Activated naive CD8-positive, alpha-beta T cell treated with anti-CD3 and anti-CD28 coated beads for 36 hours (primary cell): ENCODE results near the gene OFD1. TPM values are rescaled to one million over a fixed set of nuclear protein-coding genes. Genes with fewer than 3 reads are reported as not detected.

Experiments used
- DNase-seq: peaks from one replicate; pipeline ENCODE4 v3.0.0; 2021
- H3K27ac Mint-ChIP-seq: one replicate; pipeline ENCODE4 v1.8.0; 2022; ENCODE audit warnings: mild to moderate bottlenecking, moderate library complexity, mixed read lengths
- H3K27me3 Mint-ChIP-seq: one replicate; pipeline ENCODE4 v1.8.0; 2022; ENCODE audit warnings: mild to moderate bottlenecking, mixed read lengths
- H3K36me3 Mint-ChIP-seq: one replicate; pipeline ENCODE4 v1.8.0; 2021; ENCODE audit warnings: mild to moderate bottlenecking, mixed read lengths
- H3K4me1 Mint-ChIP-seq: one replicate; pipeline ENCODE4 v1.8.0; 2021; ENCODE audit warnings: mixed read lengths
- H3K4me3 Mint-ChIP-seq: one replicate; pipeline ENCODE4 v1.8.0; 2022; ENCODE audit warnings: mild to moderate bottlenecking, moderate library complexity, mixed read lengths
- H3K9me3 Mint-ChIP-seq: one replicate; pipeline ENCODE4 v1.8.0; 2022; ENCODE audit warnings: mixed read lengths
- total RNA-seq, 2 experiments: library from RNA; stranded (reverse); gene quantifications; one replicate each; pipeline ENCODE4 v1.2.3, GENCODE V29; 2021

The OFD1 gene
- total RNA-seq, 2 experiments from 2014 or later = 27.4 to 29.0 TPM

DNA sequence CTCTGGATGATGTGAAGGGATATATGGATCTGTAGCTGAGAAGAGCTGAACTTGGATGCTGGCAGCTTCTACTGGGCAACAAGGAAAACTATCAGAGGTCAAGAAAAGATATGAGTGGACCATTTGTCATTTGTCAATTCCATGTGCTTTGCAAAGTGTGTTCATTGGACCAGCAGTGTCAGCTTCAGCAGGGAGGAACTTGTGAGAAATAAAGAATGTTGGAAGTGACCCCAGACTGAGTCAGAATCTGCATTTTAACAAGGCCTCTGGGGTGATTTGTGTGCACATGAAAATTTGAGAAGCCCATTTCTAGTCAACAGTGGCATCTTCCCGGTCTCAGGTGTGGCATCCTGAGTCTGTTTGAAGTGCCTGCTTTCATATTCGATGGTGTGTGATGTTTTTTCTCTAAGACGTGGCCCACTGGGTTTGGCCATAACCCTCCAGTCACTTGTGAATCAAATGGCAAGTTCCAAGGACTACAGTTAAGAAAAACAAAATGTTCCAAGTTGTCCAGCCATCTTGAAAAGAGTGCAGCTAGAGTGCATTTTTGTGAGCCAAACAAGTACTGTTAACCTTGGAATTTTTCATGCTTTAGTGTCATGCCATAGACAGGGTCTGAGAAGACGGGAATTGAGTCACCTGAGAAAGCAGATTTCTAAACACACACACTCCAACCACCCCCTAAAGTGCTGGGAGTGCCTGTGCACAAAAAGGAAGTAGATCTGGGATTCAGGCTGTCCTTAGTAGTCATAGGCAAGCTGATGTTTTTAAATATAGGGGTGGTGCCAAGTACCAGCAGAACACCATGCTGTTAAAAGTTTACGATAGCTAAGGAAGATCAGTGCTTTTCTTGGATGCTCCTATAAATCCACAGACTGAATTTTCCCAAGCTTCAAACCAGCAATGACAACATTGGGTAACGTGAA is 55.9 kb downstream of the OFD1 start:
- H3K36me3 Mint-ChIP-seq = no peaks in the 10 kb centered on the region
- H3K27ac Mint-ChIP-seq = no peak overlapping the region
- no peak overlapping the region for H3K4me3 Mint-ChIP-seq
- no peaks in the 10 kb centered on the region for H3K4me1 Mint-ChIP-seq
- no peaks in the 10 kb centered on the region for H3K27me3 Mint-ChIP-seq
- DNase-seq = no peak
- H3K9me3 Mint-ChIP-seq = no peaks in the 10 kb centered on the region

DNA sequence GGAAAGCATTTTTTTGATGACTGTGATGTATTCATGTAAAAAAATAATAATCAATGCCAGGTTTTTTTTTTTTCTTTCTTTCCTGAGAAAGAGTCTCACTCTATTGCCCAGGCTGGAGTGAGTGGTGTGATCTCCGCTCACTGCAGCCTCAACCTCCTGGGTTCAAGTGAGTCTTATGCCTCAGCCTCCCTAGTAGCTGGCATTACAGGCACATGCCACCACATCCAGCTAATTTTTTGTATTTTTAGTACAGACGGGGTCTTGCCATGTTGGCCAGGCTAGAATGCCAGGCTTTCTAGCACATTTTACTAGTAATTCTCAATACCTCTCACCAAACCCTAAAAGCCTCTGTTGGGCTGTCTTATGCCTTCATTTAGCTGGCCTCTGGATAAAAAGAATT is 56.6 kb downstream of the OFD1 start:
- Mint-ChIP-seq H3K27ac (no peak overlapping the region), H3K4me3 (no peak overlapping the region), H3K4me1 (no peaks in the 10 kb centered on the region), H3K36me3 (no peaks in the 10 kb centered on the region), H3K9me3 (no peaks in the 10 kb centered on the region), H3K27me3 (no peaks in the 10 kb centered on the region)
- DNase-seq = no peak

DNA sequence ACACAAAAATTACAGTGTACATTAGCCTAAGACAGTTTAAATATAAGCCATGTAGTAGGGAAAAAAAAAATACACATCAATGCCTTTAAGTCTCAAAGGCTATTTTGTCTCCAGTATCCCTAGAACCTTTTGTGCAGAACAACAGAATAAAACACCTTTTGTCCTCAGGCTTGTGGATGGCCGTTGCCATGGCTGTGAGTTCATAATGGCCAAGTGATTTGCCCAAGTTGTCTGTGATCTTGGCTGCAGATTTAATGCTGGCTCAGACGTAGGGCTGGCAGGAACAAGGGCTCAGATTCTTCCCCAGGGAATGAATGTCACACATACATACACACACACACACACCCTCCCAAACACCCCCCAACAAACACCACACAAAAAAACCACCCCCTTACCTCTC is 57.0 kb downstream of the OFD1 start:
- Mint-ChIP-seq H3K36me3 (no peaks in the 10 kb centered on the region), H3K4me1 (no peaks in the 10 kb centered on the region), H3K4me3 (no peak overlapping the region), H3K27ac (no peak overlapping the region), H3K9me3 (no peaks in the 10 kb centered on the region), H3K27me3 (no peaks in the 10 kb centered on the region)
- DNase-seq = no peak

DNA sequence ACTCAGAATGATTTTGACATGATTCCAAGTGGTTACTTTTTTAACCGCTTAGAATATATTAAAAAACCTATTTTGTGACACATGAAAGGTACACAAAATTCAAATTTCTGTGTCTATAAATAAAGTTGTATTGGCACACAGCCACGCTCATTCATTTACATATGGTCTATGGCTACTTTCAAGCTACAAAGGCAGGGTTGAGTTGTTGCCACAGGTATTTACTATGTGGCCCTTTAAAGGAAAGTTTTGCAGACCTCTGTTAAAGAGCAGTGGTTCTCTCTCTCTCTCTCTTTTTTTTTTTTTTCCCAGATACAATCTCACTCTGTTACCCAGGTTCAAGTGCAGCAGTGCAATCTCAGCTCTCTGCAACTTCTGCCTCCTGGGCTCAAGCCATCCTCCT is 59.3 kb downstream of the OFD1 start:
- DNase-seq = no peak
- Mint-ChIP-seq H3K27me3 (no peaks in the 10 kb centered on the region), H3K4me1 (no peaks in the 10 kb centered on the region), H3K27ac (no peak overlapping the region), H3K9me3 (no peaks in the 10 kb centered on the region), H3K36me3 (no peaks in the 10 kb centered on the region), H3K4me3 (no peak overlapping the region)

DNA sequence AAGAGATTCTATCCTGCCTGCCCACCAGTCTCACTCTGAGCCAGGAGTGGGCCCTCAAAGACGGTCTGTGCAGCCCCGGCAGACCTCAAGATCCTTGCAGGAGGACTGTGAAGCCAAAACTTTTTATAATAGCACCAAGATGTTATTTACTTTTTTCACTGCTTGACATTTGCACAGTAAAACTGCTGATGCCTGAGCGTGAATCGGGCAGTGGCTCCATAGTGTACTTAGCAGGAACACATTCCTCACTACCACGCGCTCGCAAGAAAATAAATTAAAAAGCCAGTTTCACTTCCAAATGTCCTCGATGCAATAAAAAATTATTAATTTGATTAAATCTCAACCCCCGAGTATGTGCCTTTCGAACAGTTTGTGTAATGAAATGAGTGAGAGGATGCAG is 59.9 kb downstream of the OFD1 start:
- Mint-ChIP-seq H3K36me3 (no peaks in the 10 kb centered on the region), H3K27ac (no peak overlapping the region), H3K4me1 (no peaks in the 10 kb centered on the region), H3K9me3 (no peaks in the 10 kb centered on the region), H3K4me3 (no peak overlapping the region), H3K27me3 (no peaks in the 10 kb centered on the region)
- DNase-seq = no peak

DNA sequence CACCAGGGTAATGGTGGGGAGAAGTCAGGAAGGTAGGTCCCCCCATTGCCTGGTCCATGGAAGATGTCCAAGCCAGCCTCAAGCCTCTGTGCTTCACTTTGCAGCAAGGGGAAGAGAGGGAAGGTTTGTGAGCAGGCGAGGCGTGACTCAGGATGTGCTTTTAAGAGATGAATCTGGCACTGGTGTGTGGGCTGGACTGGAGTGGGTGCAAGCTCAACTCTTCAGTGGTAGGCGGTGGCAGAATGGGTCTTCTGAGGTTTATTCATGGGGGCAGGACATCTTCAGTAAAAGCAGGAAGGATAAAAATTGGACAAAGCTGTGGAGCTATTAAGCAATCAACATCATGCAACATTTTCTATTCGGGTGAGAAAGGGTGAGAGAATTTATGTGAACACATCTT is 63.0 kb downstream of the OFD1 start:
- Mint-ChIP-seq H3K27me3 (no peaks in the 10 kb centered on the region), H3K36me3 (no peaks in the 10 kb centered on the region), H3K4me3 (no peak overlapping the region), H3K9me3 (no peaks in the 10 kb centered on the region), H3K4me1 (no peaks in the 10 kb centered on the region), H3K27ac (no peak overlapping the region)
- no peak for DNase-seq

DNA sequence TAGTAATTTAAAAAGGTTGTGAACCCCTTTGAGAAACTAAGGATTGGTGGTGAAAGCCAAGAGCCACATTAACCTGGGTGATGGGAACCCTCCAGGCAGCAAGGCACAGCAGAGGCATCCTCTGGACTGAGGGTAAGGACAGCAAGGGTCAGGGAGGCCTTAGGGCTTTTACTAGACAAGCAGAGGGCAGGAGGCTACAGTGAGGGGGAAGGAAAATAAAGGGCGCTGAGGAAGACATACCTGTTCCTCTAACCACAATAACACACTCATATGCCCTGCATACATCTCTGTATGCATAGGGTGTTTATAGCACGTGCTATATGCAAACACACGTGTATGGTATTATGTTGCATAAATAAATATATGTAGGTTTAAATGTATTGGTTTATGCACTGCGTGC is 63.6 kb downstream of the OFD1 start:
- Mint-ChIP-seq H3K4me1 (no peaks in the 10 kb centered on the region), H3K27ac (no peak overlapping the region), H3K36me3 (no peaks in the 10 kb centered on the region), H3K9me3 (no peaks in the 10 kb centered on the region), H3K4me3 (no peak overlapping the region), H3K27me3 (no peaks in the 10 kb centered on the region)
- no peak for DNase-seq

DNA sequence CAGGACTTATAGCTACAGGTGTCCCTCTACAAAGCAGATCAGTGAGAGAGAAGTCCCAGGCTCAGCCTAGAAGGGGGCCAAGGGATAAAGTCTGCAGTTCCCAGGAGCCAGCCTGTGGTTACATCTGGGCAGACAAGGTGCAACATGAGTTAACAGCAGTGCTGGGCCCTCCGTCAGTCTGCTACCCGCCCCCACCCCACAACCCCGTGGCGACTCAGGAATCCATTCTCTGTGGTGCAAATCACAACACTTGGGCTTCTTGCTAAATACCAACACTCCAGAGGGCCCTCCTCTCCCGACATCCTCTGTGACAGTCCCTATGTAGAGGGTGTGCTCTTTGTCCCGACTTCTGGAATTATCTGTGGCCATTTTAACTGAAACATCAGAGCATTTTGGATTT is 68.6 kb downstream of the OFD1 start:
- no peaks in the 10 kb centered on the region for H3K36me3 Mint-ChIP-seq
- H3K27me3 Mint-ChIP-seq = no peaks in the 10 kb centered on the region
- DNase-seq = no peak
- no peak overlapping the region for H3K27ac Mint-ChIP-seq
- no peak overlapping the region for H3K4me3 Mint-ChIP-seq
- no peaks in the 10 kb centered on the region for H3K9me3 Mint-ChIP-seq
- H3K4me1 Mint-ChIP-seq = no peaks in the 10 kb centered on the region

DNA sequence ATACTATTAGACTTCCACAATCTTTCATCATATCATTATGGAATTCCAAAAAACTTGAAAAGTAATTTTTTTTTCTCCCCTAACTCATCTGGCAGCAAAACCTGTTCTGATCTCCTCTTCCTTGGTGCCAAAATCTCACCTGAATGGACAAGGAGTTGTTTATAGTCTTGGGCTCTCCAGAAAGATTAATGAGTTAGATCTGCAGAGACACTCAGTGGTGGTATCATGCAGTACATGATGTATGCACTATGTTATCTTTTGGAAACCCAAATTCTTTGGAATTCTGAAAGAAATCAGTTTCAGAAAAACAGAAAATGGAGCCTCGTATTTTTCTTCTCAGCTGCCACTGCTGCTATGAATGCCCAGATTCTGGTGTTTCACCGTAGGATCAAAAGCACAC is 70.7 kb downstream of the OFD1 start:
- H3K27me3 Mint-ChIP-seq = no peaks in the 10 kb centered on the region
- no peaks in the 10 kb centered on the region for H3K36me3 Mint-ChIP-seq
- no peaks in the 10 kb centered on the region for H3K4me1 Mint-ChIP-seq
- H3K27ac Mint-ChIP-seq = no peak overlapping the region
- no peaks in the 10 kb centered on the region for H3K9me3 Mint-ChIP-seq
- H3K4me3 Mint-ChIP-seq = no peak overlapping the region
- DNase-seq = no peak

DNA sequence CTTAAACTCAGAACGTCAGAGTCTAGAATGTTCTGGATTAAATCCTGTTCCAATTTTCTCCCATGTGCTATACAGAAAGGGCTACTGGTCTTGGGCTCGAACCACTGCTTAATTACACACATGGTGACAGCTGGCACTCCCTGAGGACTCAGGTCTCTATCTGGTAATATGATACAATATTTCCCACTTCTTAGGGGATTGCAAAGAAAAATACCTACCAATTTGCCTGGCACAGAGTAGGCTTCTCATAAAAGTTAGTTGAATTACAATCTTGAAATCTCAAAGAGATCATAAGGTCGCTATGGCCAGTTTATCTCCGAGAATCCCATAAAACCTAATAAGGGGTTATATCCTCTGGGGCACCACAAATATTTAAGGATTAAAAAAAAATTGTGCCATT is 73.7 kb downstream of the OFD1 start:
- no peaks in the 10 kb centered on the region for H3K4me1 Mint-ChIP-seq
- H3K9me3 Mint-ChIP-seq = no peaks in the 10 kb centered on the region
- no peak overlapping the region for H3K27ac Mint-ChIP-seq
- no peaks in the 10 kb centered on the region for H3K36me3 Mint-ChIP-seq
- no peak for DNase-seq
- peaks cover 6% of the 10 kb centered on the region for H3K27me3 Mint-ChIP-seq
- H3K4me3 Mint-ChIP-seq = no peak overlapping the region

DNA sequence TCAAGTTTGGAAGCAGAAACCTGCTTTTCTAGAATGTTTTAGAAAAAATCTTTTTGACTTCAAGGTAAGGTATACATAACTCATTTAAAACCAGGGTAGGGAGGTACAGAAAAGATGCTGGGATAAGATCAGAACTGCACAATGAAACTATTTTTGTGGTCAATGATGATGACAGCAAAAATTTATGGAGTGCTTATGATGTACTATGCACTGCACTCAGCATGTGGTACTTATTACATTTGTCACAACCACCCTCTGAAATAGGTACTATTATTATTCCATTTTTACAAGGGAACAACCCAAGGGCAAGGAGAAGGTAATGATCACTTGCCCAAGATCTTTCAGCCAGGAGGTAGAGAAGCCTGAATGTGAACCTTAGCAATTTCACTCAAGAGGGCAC is 74.3 kb downstream of the OFD1 start:
- DNase-seq = no peak
- no peaks in the 10 kb centered on the region for H3K9me3 Mint-ChIP-seq
- H3K4me1 Mint-ChIP-seq = no peaks in the 10 kb centered on the region
- H3K36me3 Mint-ChIP-seq = no peaks in the 10 kb centered on the region
- H3K4me3 Mint-ChIP-seq = no peak overlapping the region
- no peak overlapping the region for H3K27ac Mint-ChIP-seq
- H3K27me3 Mint-ChIP-seq = peaks cover 6% of the 10 kb centered on the region

DNA sequence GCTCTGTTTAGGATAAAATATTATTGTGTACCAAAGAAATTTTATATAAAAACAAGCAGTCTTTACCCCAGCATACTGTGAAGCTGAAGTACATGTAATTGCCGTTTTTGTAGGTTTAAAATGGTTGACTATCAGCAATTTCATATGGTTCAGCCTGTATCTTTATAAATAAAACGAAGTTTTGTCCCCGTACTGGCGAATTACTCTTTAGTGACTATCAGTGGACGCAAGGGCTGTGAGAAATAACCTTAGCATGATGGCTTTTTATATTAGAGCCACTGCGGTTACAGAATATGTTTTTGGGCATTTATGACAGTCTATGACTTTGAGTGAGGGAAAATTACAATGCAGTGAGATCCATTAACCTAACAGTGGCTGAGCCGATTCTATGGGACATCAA is 81.1 kb downstream of the OFD1 start:
- Mint-ChIP-seq H3K36me3 (no peaks in the 10 kb centered on the region), H3K4me1 (no peaks in the 10 kb centered on the region), H3K4me3 (no peak overlapping the region)

DNA sequence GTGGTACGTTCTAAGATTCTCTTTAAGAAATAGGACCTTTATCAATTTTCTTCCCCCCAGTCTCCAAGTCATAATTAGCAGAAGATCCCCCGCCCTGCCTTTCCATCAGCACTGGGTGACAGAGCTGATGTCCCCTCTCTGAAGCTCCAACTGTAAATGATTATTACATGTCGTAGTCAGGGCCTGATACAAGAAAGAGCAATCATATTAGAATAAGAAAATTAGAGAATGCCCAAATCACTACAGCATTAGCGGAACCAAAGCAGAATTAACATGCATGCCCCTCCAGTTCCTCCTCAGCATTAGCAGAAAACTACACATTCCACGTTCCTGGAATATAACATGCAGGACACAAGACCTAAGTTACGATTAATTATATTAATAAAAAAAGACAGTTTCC is 81.6 kb downstream of the OFD1 start:
- Mint-ChIP-seq H3K27me3 (peaks cover 18% of the 10 kb centered on the region), H3K4me3 (no peak overlapping the region), H3K4me1 (no peaks in the 10 kb centered on the region), H3K9me3 (no peaks in the 10 kb centered on the region), H3K36me3 (no peaks in the 10 kb centered on the region), H3K27ac (no peak overlapping the region)
- DNase-seq = no peak

More for the DNA sequence above, 81.1 kb downstream of the OFD1 start:
- Mint-ChIP-seq H3K9me3 (no peaks in the 10 kb centered on the region), H3K27me3 (peaks cover 18% of the 10 kb centered on the region), H3K27ac (no peak overlapping the region)
- no peak for DNase-seq

DNA sequence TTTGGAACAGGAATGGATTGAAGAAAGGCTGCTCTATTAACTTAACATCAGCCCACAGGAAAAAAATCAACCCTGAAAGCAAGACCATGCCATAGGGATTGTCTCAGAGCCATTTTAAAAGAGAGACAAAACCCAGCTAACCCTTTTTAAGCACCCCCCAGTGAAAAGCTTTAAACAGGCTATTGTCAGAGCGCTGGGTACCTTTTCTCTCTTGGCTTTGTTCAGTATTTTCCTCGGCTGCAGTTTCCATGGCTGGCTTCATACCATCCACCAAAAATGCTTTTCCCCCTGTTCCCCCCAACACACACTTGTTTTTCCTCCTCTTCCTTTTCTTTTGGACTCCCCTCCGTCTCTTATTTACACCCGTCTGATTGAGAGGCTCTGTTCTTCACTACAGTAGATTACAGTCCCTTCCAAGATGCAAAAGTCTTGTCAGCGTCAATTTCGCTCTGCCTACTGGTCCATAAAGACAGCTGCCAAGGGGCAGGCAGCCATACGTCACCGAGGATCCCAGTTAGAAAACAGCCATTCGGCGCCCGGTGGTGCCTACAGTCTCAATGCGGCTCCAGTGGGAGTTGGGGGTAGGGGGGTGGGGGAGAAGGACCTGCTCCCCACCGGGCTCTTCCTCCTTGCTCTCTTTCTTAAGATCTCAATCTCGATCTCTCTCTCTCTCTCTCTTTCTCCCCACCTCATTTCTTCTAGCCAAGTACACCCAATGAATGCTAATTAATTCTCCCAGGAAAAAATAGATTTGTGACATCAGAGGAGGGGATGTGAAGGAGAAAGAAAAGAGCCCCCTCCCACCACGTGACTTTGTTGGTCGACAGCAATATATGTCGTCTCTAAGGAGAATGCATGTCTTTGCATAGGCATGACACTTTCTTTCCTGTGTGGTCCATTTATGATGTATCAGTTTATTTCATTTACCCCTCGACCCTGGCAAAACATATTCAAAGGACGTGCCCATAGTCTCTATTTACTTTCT is 82.4 kb downstream of the OFD1 start, which contains the start of gene GPM6B:
Gene GPM6B, minus strand, starts transcription at position 451 of the 985 bp plus-strand sequence. Its CDS starts 189 bp downstream, at position 262.
- no peak for DNase-seq
- H3K4me1 Mint-ChIP-seq = no peaks in the 10 kb centered on the region
- H3K4me3 Mint-ChIP-seq = no peak within 1 kb of the TSS
- H3K27ac Mint-ChIP-seq = no peak within 1 kb of the TSS
- H3K36me3 Mint-ChIP-seq = no peaks in the 10 kb centered on the region
- no peaks in the 10 kb centered on the region for H3K9me3 Mint-ChIP-seq
- H3K27me3 Mint-ChIP-seq = peaks cover 18% of the 10 kb centered on the region
